ENCODE data around the gene ADAMTS3. TPM values are rescaled to one million over a fixed set of nuclear protein-coding genes. Genes with fewer than 3 reads are reported as not detected.

The ADAMTS3 gene
- not detected for polyA plus RNA-seq

GRCh38 chr4:72568959-72569718, at the start of gene ADAMTS3:
TSS of gene ADAMTS3 (minus strand) at chr4:72569221. CDS start at chr4:72568762, 459 bp downstream.
- H3K4me3 Mint-ChIP-seq, result peak within 1 kb of the TSS in 3 of 4 donors; percentile 60 to 82 (median 63)
- peaks cover 0 to 2% (median 1%) of the 10 kb centered on the region in 3 donors for H3K9me3 Mint-ChIP-seq
- H3K36me3 Mint-ChIP-seq, result no peaks in the 10 kb centered on the region
- peaks cover 30% of the 10 kb centered on the region for H3K27me3 Mint-ChIP-seq
- H3K27ac Mint-ChIP-seq, result peak within 1 kb of the TSS in 1 of 3 donors; percentile 50
- H3K4me1 Mint-ChIP-seq, result peaks cover 7 to 11% (median 9%) of the 10 kb centered on the region in 3 donors

GRCh38 chr4:72613959-72614358, 44.9 kb upstream of the ADAMTS3 start:
- no peak overlapping the region for H3K4me3 Mint-ChIP-seq
- H3K4me1 Mint-ChIP-seq, result no peaks in the 10 kb centered on the region
- no peaks in the 10 kb centered on the region for H3K36me3 Mint-ChIP-seq
- peaks cover 0 to 2% (median 0%) of the 10 kb centered on the region in 3 donors for H3K9me3 Mint-ChIP-seq
- H3K27ac Mint-ChIP-seq, result no peak overlapping the region
- peaks cover 2% of the 10 kb centered on the region for H3K27me3 Mint-ChIP-seq

GRCh38 chr4:72606751-72607150, 37.7 kb upstream of the ADAMTS3 start:
- H3K27me3 Mint-ChIP-seq, result no peaks in the 10 kb centered on the region
- no peaks in the 10 kb centered on the region for H3K36me3 Mint-ChIP-seq
- no peaks in the 10 kb centered on the region for H3K4me1 Mint-ChIP-seq
- H3K4me3 Mint-ChIP-seq, result no peak overlapping the region
- H3K27ac Mint-ChIP-seq, result no peak overlapping the region
- peaks cover 0 to 7% (median 6%) of the 10 kb centered on the region in 3 donors for H3K9me3 Mint-ChIP-seq

GRCh38 chr4:72604324-72604723, 35.3 kb upstream of the ADAMTS3 start:
- H3K27me3 Mint-ChIP-seq, result no peaks in the 10 kb centered on the region
- no peak overlapping the region for H3K27ac Mint-ChIP-seq
- H3K9me3 Mint-ChIP-seq, result peaks cover 0 to 11% (median 6%) of the 10 kb centered on the region in 3 donors
- no peaks in the 10 kb centered on the region for H3K4me1 Mint-ChIP-seq
- no peaks in the 10 kb centered on the region for H3K36me3 Mint-ChIP-seq
- H3K4me3 Mint-ChIP-seq, result no peak overlapping the region

- Mint-ChIP-seq H3K4me3 (no peak overlapping the region), H3K27ac (no peak overlapping the region), H3K9me3 (peaks cover 0 to 11% (median 6%) of the 10 kb centered on the region in 3 donors), H3K36me3 (no peaks in the 10 kb centered on the region), H3K27me3 (no peaks in the 10 kb centered on the region), H3K4me1 (no peaks in the 10 kb centered on the region)
Measured at GRCh38 chr4:72602396-72603376, 33.7 kb upstream of the ADAMTS3 start.

GRCh38 chr4:72591547-72592454, 22.8 kb upstream of the ADAMTS3 start:
- no peak overlapping the region for H3K27ac Mint-ChIP-seq
- H3K36me3 Mint-ChIP-seq, result no peaks in the 10 kb centered on the region
- H3K9me3 Mint-ChIP-seq, result no peaks in the 10 kb centered on the region
- H3K4me1 Mint-ChIP-seq, result no peaks in the 10 kb centered on the region
- no peaks in the 10 kb centered on the region for H3K27me3 Mint-ChIP-seq
- no peak overlapping the region for H3K4me3 Mint-ChIP-seq

- no peaks in the 10 kb centered on the region for H3K4me1 Mint-ChIP-seq
- no peak overlapping the region for H3K4me3 Mint-ChIP-seq
- H3K27ac Mint-ChIP-seq, result no peak overlapping the region
- H3K36me3 Mint-ChIP-seq, result no peaks in the 10 kb centered on the region
- H3K9me3 Mint-ChIP-seq, result no peaks in the 10 kb centered on the region
- no peaks in the 10 kb centered on the region for H3K27me3 Mint-ChIP-seq
Measured at GRCh38 chr4:72587334-72587733, 18.3 kb upstream of the ADAMTS3 start.

- H3K9me3 Mint-ChIP-seq, result no peaks in the 10 kb centered on the region
- H3K4me3 Mint-ChIP-seq, result no peak overlapping the region
- H3K36me3 Mint-ChIP-seq, result no peaks in the 10 kb centered on the region
- H3K4me1 Mint-ChIP-seq, result no peaks in the 10 kb centered on the region
- H3K27me3 Mint-ChIP-seq, result no peaks in the 10 kb centered on the region
- no peak overlapping the region for H3K27ac Mint-ChIP-seq
Measured at GRCh38 chr4:72582853-72583252, 13.8 kb upstream of the ADAMTS3 start.

- no peak overlapping the region for H3K27ac Mint-ChIP-seq
- H3K27me3 Mint-ChIP-seq, result no peaks in the 10 kb centered on the region
- no peak overlapping the region for H3K4me3 Mint-ChIP-seq
- H3K4me1 Mint-ChIP-seq, result no peaks in the 10 kb centered on the region
- H3K36me3 Mint-ChIP-seq, result no peaks in the 10 kb centered on the region
- no peaks in the 10 kb centered on the region for H3K9me3 Mint-ChIP-seq
Measured at GRCh38 chr4:72577211-72577610, 8.2 kb upstream of the ADAMTS3 start.

GRCh38 chr4:72571337-72571736, 2.3 kb upstream of the ADAMTS3 start:
- Mint-ChIP-seq H3K9me3 (peaks cover 0 to 2% (median 1%) of the 10 kb centered on the region in 3 donors), H3K4me1 (peaks cover 7 to 11% (median 9%) of the 10 kb centered on the region in 3 donors), H3K27ac (no peak overlapping the region), H3K36me3 (no peaks in the 10 kb centered on the region), H3K4me3 (no peak overlapping the region), H3K27me3 (peaks cover 30% of the 10 kb centered on the region)

- Mint-ChIP-seq H3K4me3 (no peak overlapping the region), H3K36me3 (no peaks in the 10 kb centered on the region), H3K9me3 (peaks cover 0 to 2% (median 1%) of the 10 kb centered on the region in 3 donors), H3K27me3 (peaks cover 30% of the 10 kb centered on the region), H3K4me1 (peaks cover 7 to 11% (median 9%) of the 10 kb centered on the region in 3 donors), H3K27ac (peak overlapping the region in 1 of 3 donors; percentile 50)
Measured at GRCh38 chr4:72569719-72570235, 756 bp upstream of the ADAMTS3 start.

- Mint-ChIP-seq H3K9me3 (peaks cover 0 to 2% (median 1%) of the 10 kb centered on the region in 3 donors), H3K4me3 (peak overlapping the region in 2 of 4 donors; percentile 44 to 54), H3K36me3 (no peaks in the 10 kb centered on the region), H3K4me1 (peaks cover 7 to 11% (median 9%) of the 10 kb centered on the region in 3 donors), H3K27me3 (peaks cover 32% of the 10 kb centered on the region), H3K27ac (no peak overlapping the region)
Measured at GRCh38 chr4:72567821-72568675, 973 bp downstream of the ADAMTS3 start.

- peaks cover 0 to 2% (median 1%) of the 10 kb centered on the region in 3 donors for H3K9me3 Mint-ChIP-seq
- no peak overlapping the region for H3K27ac Mint-ChIP-seq
- H3K4me1 Mint-ChIP-seq, result peaks cover 7 to 11% (median 9%) of the 10 kb centered on the region in 3 donors
- peaks cover 32% of the 10 kb centered on the region for H3K27me3 Mint-ChIP-seq
- H3K36me3 Mint-ChIP-seq, result no peaks in the 10 kb centered on the region
- H3K4me3 Mint-ChIP-seq, result peak overlapping the region in 1 of 4 donors; percentile 8
Measured at GRCh38 chr4:72567036-72567435, 2.0 kb downstream of the ADAMTS3 start.

Data from IgD-negative memory B cell (primary cell).